Erythroblast (primary cell): ENCODE results near the gene KLK4.

Experiments
- GATA1 ChIP-seq: IDR thresholded peaks from 2 replicates; pipeline ENCODE4 v1.6.1; 2011; ENCODE audit warnings: low read depth, mild to moderate bottlenecking, control low read depth, low read length, moderate library complexity
- POLR2A ChIP-seq: IDR thresholded peaks from 2 replicates; pipeline ENCODE4 v1.6.1; 2011; ENCODE audit warnings: mild to moderate bottlenecking, low read length

- TF ChIP-seq POLR2A (no peak), GATA1 (no peak)
Observed at GRCh38 chr19:50897612-50898011, 13.6 kb downstream of the KLK4 start.
